ENCODE data around the gene ARHGAP6.

GRCh38 chrX:11296051-11296450, 369.7 kb downstream of the ARHGAP6 start:
- TF ChIP-seq POLR2AphosphoS5 (IDR thresholded peaks at IDR 0.05; ENCODE audit: insufficient read depth, low read depth, low read length) (no peak), CTCF (IDR thresholded peaks at IDR 0.05; ENCODE audit: extremely low read depth in 1 of 2, insufficient read depth in 1 of 2, low read depth in 1 of 2, low read length in 2 of 2) (no peak), EZH2 (IDR thresholded peaks at IDR 0.05; ENCODE audit: borderline replicate concordance, low read depth, low read length, severe bottlenecking) (no peak), POLR2A (IDR thresholded peaks at IDR 0.05; ENCODE audit: low read depth, low read length) (no peak), MAX (IDR thresholded peaks at IDR 0.05; ENCODE audit: insufficient read depth, insufficient read length) (no peak), JUN (IDR thresholded peaks at IDR 0.05; ENCODE audit: borderline replicate concordance, insufficient read depth, insufficient read length, low read depth) (no peak), MYC (IDR thresholded peaks at IDR 0.05; ENCODE audit: low read depth, low read length) (no peak), FOS (IDR thresholded peaks at IDR 0.05; ENCODE audit: borderline replicate concordance, insufficient read depth, low read length) (no peak), GATA2 (IDR thresholded peaks at IDR 0.05; ENCODE audit: insufficient read depth, insufficient read length, low read depth, low read length) (no peak)
